NCI-H446 treated with DMSO at 0.1 percent for 48 hours (cell line): Measurements from ENCODE around the gene FADS3.
A peak's percentile ranks its signal among the peaks of the same experiment; 100 is the strongest.

ENCODE experiments used
- DNase-seq: peaks from one replicate; lab custom pipeline; 2025; lab: John Stamatoyannopoulos, UW

Gene FADS3

DNA sequence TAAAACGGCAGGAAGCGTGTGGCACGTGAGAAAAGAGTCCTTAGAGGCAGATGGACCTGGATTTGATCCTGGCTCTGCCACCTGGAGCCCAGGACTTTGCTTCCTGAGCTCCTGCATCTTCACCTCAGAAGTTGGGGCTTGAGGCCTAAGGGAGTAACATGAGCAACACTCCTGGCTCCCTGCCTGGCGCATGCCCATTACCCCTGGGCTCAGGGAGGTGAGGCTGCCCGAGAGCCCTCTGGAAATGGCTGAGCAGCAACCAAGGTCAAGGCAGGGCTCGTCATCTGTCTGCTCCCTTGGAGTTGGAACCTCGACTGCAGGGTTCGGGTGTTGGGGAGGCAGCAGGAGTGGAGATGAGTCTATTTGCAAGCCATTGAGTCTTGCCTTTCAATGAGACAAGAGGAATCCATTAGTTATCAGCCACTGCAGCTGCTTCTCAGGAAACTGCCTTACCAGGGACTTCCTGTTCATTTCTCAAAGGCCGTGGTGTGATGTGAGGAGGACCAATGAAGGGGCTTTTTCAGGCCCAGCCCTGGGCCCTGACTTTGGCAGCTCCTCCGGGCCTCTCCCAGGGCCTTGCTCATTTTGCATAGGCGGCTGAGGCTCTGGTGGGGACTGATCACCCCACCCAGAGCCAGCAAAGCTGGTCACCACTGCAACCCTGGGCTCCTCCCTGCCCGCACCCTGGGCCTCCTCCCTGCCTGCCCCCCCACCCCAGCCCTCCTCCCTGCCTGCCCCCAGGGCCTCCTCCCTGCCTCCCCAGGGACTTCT, 56.9 kb downstream of the FADS3 start:
- DNase-seq: no peak

DNA sequence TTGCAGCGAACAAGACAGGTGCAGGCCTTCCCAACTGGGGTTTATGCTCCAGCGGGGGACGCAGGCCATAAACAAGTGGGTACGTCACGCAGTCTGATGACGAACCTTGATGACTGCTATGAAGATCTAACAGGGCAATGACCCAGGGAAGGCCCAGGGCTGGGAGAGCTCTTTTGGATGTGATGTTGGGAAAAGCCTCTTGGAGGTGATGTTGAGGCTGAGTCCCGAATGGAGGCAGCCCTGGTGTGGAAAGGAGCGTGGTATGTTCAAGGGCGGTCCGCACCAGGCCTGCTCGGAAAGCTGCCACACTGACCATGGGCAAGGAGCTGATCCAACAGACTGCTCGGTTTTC, 57.4 kb downstream of the FADS3 start:
- DNase-seq: no peak

DNA sequence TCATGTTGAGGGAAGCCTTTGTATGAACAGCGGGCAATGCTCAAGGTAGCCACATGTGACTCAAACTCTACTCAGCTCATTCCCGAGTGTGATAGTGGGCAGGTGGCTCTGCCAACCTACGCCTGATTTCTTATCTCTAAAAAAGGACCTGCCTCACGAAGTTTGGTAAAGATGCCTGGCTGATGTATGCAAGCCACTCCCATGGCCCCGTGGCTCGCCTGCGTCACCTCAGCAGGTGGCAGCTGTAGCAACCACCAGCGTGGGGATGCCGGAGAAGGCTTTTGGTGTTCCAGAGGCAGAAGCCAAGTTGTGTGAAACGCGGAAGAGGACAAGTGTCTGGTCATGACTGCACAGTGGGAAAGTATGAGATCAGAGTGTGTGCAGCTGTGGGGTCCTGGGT, 57.9 kb downstream of the FADS3 start:
- no peak for DNase-seq

DNA sequence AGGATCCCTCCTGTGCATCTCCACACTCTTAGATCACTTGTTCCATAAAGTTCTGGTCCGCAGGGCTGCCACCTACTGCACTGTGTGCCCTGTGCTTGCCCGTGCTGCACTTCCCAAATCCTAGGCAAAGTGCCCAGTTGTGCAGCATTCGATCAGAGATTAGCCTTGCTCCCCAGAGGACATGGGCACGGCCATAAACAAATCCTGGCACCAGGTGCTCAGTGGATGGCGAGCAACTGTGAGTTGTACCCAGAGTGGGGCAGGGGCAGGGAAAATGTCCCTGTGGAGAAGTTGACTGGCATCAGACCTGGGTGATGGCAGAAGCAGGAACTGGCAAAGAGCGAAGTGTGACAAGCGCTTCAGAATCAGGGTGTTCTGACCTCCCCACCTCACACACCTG, 58.6 kb downstream of the FADS3 start:
- DNase-seq: no peak

DNA sequence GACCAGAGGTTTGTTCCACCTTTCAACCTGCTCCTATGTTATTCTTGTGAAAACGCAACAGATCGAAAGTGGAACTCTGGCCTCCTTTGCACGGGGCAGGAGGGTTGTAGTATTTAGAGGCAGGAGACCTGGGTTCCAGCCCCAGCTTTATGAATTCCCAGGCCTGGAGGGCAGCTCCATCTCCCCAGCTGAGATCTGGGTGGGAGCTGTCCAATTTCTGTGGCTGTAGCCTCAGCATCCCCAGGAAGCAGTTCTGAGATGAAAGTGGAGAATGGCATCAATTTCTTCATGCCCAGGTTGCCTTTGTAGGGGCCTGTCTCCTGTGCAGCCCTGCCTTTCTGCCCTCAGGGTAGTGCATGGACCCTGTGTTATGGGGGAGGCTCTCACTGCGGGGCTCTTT, 59.1 kb downstream of the FADS3 start:
- DNase-seq: no peak

DNA sequence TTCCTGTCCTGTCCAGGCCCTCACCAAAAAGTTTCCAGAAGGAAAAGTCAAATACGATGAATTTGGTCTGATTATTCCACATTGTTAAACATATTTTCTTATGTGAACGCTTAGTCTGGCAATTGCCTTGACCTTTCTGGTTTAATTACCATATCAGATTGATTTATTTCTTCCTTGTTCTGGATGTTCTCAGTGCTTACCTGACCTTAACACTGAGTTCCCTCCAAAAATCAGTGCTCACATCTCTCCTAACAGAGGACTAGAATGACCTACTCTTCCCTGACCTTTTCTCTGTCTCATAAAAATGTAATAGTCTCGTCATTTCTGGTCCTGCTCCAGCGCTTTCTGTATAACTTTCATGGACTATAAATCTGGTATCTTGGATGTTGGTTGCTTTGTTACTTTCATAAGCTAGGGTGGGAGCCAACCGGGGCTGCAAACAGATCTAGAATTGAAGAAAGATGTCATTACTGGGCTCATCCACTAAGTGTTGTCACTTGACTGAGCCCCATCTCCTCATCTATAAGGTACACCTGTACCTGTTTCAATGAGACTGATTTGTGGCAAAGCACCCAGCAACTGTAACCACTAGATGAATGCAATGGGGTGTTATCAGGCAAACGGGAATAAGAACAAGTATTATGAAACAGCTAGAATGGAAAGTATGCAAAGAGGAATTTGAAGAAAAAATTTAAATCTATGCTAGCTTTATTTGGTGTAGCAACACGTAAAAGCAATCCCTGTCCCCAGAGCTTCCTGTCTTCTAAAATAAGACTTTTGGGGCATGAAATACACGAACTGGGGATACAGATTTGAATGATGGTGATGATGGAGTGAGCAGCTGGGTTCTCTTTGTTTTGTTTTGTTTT, 60.9 kb downstream of the FADS3 start:
- DNase-seq: no peak

DNA sequence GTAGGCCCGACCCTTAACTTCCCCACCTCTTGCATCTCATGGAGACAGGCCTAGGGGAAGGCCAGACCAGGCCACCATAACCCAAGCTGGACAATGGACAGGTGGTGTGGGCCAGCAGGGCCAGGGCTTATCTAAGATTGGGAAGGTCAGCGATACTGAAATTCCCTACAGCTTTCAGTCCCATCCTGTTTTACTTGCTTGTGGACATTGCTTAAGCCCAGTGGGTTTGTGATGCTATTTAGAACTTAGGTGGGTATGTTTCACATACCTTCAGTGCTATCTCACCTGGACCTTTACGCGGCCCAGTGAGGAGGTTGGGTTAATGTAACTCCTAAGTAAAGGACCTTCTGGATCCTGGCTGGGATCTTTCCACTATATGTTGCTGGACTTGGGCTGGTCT, 61.5 kb downstream of the FADS3 start:
- no peak for DNase-seq

DNA sequence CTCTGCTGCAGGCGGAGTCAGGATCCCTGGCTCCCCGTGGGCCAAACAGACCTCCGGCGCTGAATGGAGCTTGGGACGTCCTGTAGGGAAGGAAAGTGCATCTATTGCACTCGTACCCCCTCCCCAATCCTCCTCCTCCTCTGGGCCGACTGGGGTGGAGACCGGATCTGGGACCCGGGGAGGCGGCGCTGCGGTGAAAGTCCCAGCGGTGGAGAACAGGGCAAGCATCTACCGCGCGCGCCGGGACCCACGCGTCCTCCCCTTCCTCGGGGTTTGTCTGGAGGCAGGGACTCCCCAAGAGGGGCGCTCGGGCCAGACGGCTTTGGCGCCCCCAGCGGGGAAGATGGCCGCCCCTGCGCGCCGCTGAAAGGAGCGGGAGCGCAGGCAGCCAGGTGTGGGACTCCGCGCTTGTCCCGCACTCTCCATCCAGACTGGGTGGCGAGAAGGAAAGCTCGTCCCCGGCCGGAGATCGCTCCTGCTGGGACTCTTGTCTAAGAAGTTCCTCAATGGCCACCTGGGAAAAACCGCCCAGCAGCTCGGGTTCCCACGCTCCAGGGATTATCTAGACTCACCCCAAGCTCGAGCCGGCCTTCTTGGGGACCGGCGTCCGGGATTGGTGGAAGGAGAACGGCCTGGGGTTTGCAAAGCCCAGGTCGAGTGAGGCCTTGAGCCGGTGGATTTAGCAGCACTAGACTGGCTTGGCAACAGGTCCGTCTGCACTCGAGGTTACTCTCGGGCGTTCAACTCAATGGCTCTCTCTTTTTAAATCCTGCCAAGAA, 62.5 kb downstream of the FADS3 start:
- no peak for DNase-seq

DNA sequence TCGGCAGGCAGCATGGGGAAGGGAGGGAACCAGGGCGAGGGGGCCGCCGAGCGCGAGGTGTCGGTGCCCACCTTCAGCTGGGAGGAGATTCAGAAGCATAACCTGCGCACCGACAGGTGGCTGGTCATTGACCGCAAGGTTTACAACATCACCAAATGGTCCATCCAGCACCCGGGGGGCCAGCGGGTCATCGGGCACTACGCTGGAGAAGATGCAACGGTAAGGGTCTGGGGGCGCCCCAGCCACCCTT, 63.0 kb downstream of the FADS3 start:
- DNase-seq: no peak

DNA sequence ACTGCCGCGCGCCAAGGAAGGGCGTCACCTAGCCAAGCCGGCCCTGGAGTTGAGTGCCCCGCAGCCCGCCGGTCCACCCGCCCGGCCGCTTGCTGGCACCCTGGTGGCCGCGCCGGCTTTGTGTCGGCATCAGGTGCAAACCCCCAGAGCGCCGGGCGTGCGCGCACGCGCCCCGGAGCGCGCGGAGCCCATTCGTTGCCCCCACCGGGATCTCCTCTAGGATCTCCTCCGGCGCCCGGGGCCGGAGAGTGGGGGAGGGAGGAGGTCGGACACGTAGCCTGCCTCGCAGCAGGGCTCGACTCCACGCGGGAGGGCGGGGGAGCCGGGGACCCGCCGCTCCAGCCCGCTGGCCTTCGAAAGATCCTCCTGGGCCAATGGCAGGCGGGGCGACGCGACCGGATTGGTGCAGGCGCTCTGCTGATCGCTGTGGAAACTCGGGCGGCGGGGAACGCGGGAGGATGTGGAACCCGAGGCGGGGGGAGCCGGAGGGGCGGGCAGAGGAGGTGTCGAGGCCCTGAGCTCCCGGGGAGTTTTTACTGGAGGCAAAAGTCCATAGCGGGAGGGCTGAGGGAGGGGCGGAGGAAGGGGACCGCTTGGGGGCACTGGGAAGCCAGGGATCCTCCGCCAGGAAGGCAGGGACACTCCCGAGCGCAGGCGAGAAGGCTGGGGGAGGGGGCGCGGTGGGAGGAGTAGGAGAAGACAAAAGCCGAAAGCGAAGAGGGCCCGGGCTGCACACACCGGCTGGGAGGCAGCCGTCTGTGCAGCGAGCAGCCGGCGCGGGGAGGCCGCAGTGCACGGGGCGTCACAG, 63.6 kb downstream of the FADS3 start, which contains the start of gene FADS2:
FADS2 (plus strand) TSS at position 730 of the 808 bp plus-strand sequence. CDS start 91 bp downstream, outside the sequence.
- DNase-seq: peak; percentile 88

DNA sequence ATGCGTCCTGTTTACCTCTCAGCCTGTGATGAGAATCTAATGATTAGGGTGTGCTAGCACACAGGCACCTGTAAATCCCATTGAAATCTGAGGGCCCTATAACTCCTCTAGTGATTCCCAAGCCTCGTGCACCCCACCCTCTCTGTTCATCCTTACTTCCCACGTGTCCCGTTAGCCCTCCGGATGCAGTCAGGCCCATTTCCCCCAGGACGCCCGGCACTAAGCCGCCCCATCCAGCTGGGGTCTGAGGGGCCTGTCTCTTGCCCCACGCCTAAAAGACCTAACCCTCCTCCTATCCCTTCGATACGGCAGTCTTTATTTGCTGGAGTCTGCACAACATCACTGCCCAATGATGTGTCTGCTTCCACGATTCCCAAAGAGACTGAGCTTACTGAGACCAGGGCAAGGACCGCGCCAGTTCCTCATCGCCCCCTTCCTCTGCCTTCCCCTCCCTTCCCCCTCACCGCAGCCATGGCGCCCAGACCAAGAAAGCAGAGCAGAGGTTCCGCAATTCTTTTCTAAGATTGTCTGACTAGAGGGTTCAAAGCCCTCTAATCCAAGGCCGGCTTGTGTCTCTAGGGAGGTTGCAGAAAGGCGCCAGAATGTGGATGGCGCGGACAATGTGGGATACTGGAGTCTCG, 64.3 kb downstream of the FADS3 start:
- no peak for DNase-seq
